H1 (cell line): Measurements from ENCODE around the gene DHRS7B. TPM values are rescaled to one million over a fixed set of nuclear protein-coding genes. Genes with fewer than 3 reads are reported as not detected.

Experiments used
- CTCF ChIA-PET: fragments of 300-600 bp; sonication (Branson Sonifier 250); formaldehyde crosslinking; loops from one replicate; lab custom pipeline; 2021; ENCODE audit not compliant: partially characterized antibody; lab: Charles Lee
- POLR2A ChIA-PET: fragments of 300-600 bp; sonication (Branson Sonifier 250); formaldehyde crosslinking; loops from one replicate; lab custom pipeline; 2021; ENCODE audit warnings: inconsistent platforms; ENCODE audit not compliant: partially characterized antibody; lab: Charles Lee
- DNase-seq, 2 experiments: peaks; one replicate each; pipeline versions ENCODE4 v3.0.0 to v3.0.0-alpha.2; 2010 to 2022; ENCODE audit warnings: low spot score in 2 of 2, low read depth in 1 of 2, mixed read lengths in 1 of 2
- FAIRE-seq: peaks from 2 replicates; lab custom pipeline; 2011; peaks lifted over from hg19 to GRCh38; lab: Jason Lieb, UNC
- H2AFZ ChIP-seq: 2 replicates; pipeline ENCODE4 v1.8.1; 2012; ENCODE audit warnings: low read length, inconsistent platforms
- H2AK5ac ChIP-seq: 2 replicates; pipeline ENCODE4 v1.6.1; 2013; ENCODE audit warnings: low read depth, low read length
- H2BK120ac ChIP-seq: replicated peaks from 2 replicates; pipeline ENCODE3; 2013; ENCODE audit warnings: low read depth, low read length, inconsistent platforms
- H2BK12ac ChIP-seq: 2 replicates; pipeline ENCODE4 v1.6.1; 2013; ENCODE audit warnings: low read depth, low read length
- H2BK15ac ChIP-seq: 2 replicates; pipeline ENCODE4 v1.6.1; 2013; ENCODE audit warnings: low read length
- H2BK20ac ChIP-seq: 2 replicates; pipeline ENCODE4 v1.6.1; 2013; ENCODE audit warnings: low read length
- H2BK5ac ChIP-seq: 2 replicates; pipeline ENCODE4 v1.6.1; 2013; ENCODE audit warnings: low read depth, low read length
- H3K14ac ChIP-seq: 2 replicates; pipeline ENCODE4 v1.6.1; 2013; ENCODE audit warnings: inconsistent platforms; ENCODE audit not compliant: insufficient read length
- H3K18ac ChIP-seq: 2 replicates; pipeline ENCODE4 v1.6.1; 2013; ENCODE audit warnings: low read length; ENCODE audit errors: extremely low read depth
- H3K23ac ChIP-seq: 2 replicates; pipeline ENCODE4 v1.6.1; 2013; ENCODE audit warnings: inconsistent platforms; ENCODE audit not compliant: insufficient read length
- H3K23me2 ChIP-seq: 2 replicates; pipeline ENCODE4 v1.6.1; 2013; ENCODE audit warnings: low read depth, low read length
- H3K27ac ChIP-seq: 2 replicates; pipeline ENCODE4 v1.6.1; 2011; ENCODE audit warnings: low read depth, low read length, inconsistent platforms
- H3K27me3 ChIP-seq, 4 experiments: replicated peaks in 1 of 4; 1 replicate in 1 of 4; 2 replicates in 3 of 4; pipeline versions ENCODE4 v1.6.1 to v1.8.1; 2011 to 2013; ENCODE audit warnings: low read length in 3 of 4, mild to moderate bottlenecking in 3 of 4, inconsistent platforms in 2 of 4, mixed read lengths in 2 of 4, moderate library complexity in 1 of 4; ENCODE audit not compliant: control insufficient read depth in 3 of 4, insufficient read depth in 3 of 4; ENCODE audit errors: extremely low read depth in 1 of 4
- H3K36me3 ChIP-seq, 4 experiments: 2 replicates each; pipeline versions ENCODE4 v1.6.1 to v1.8.1; 2011 to 2013; ENCODE audit warnings: mild to moderate bottlenecking in 4 of 4, low read length in 3 of 4, moderate library complexity in 2 of 4, control low read depth in 1 of 4, inconsistent platforms in 1 of 4; ENCODE audit not compliant: insufficient read depth in 4 of 4, control insufficient read depth in 2 of 4
- H3K4ac ChIP-seq: replicated peaks from 2 replicates; pipeline ENCODE3; 2013; ENCODE audit warnings: low read length, low read depth, mixed read lengths, inconsistent platforms; ENCODE audit not compliant: insufficient read length
- H3K4me1 ChIP-seq, 4 experiments: replicated peaks in 1 of 4; 1 replicate in 1 of 4; 2 replicates in 3 of 4; pipeline versions ENCODE4 v1.6.1 to v1.8.1; 2011 to 2013; ENCODE audit warnings: low read length in 3 of 4, inconsistent platforms in 2 of 4, mixed read lengths in 1 of 4; ENCODE audit not compliant: insufficient read depth in 4 of 4, control insufficient read depth in 3 of 4
- H3K4me2 ChIP-seq, 2 experiments: 2 replicates each; pipeline versions ENCODE4 v1.6.1 to v1.8.1; 2011 to 2013; ENCODE audit warnings: low read depth in 2 of 2, low read length in 2 of 2, control low read depth in 1 of 2, inconsistent platforms in 1 of 2, mild to moderate bottlenecking in 1 of 2; ENCODE audit not compliant: insufficient read depth in 1 of 2
- H3K4me3 ChIP-seq, 4 experiments: fragments of 200-600, 300-600 bp in 1 of 4; sonication (generic), shearing (Covaris generic), sonication (Bioruptor Twin) in 1 of 4; 2 replicates each; pipeline versions ENCODE4 v1.5.1 to v1.8.1; 2011 to 2016; ENCODE audit warnings: low read length in 4 of 4, low read depth in 3 of 4, control low read depth in 2 of 4, inconsistent platforms in 2 of 4, mild to moderate bottlenecking in 2 of 4, mixed read lengths in 1 of 4, moderate library complexity in 1 of 4; ENCODE audit not compliant: insufficient read depth in 2 of 4; ENCODE audit errors: extremely low read depth in 1 of 4
- H3K56ac ChIP-seq: replicated peaks from 2 replicates; pipeline ENCODE3; 2013; ENCODE audit warnings: low read depth, mild to moderate bottlenecking, mixed read lengths, low read length, inconsistent platforms; ENCODE audit not compliant: insufficient read length
- H3K79me1 ChIP-seq: 2 replicates; pipeline ENCODE4 v1.6.1; 2013; ENCODE audit warnings: low read depth, low read length, control low read depth
- H3K79me2 ChIP-seq, 2 experiments: 2 replicates each; pipeline versions ENCODE4 v1.6.1 to v1.8.1; 2012 to 2013; ENCODE audit warnings: low read length in 2 of 2, mild to moderate bottlenecking in 2 of 2, inconsistent platforms in 1 of 2; ENCODE audit not compliant: insufficient read depth in 2 of 2, control insufficient read depth in 1 of 2
- H3K9ac ChIP-seq, 4 experiments: replicated peaks in 1 of 4; 1 replicate in 1 of 4; 2 replicates in 3 of 4; pipeline versions ENCODE4 v1.6.1 to v1.8.1; 2011 to 2013; ENCODE audit warnings: low read depth in 3 of 4, low read length in 3 of 4, control low read depth in 2 of 4, mild to moderate bottlenecking in 2 of 4, moderate library complexity in 2 of 4, inconsistent platforms in 1 of 4; ENCODE audit errors: extremely low read depth in 1 of 4
- H3K9me3 ChIP-seq, 2 experiments: 2 replicates each; pipeline versions ENCODE4 v1.6.1 to v1.8.1; 2012 to 2013; ENCODE audit warnings: mild to moderate bottlenecking in 2 of 2, moderate library complexity in 2 of 2, control low read depth in 1 of 2, inconsistent platforms in 1 of 2, low read depth in 1 of 2, low read length in 1 of 2, mixed read lengths in 1 of 2; ENCODE audit not compliant: insufficient read depth in 2 of 2
- H4K20me1 ChIP-seq, 2 experiments: replicated peaks in 1 of 2; 2 replicates each; pipeline versions ENCODE3 to v1.8.1; 2011 to 2013; ENCODE audit warnings: inconsistent platforms in 2 of 2, low read length in 2 of 2, mild to moderate bottlenecking in 1 of 2; ENCODE audit not compliant: insufficient read depth in 2 of 2, control insufficient read depth in 1 of 2
- H4K5ac ChIP-seq: 2 replicates; pipeline ENCODE4 v1.6.1; 2013; ENCODE audit warnings: low read length, low read depth, mixed read lengths, inconsistent platforms; ENCODE audit not compliant: insufficient read length
- H4K8ac ChIP-seq: 2 replicates; pipeline ENCODE4 v1.8.0; 2013; ENCODE audit warnings: mild to moderate bottlenecking, moderate library complexity, low read length, inconsistent platforms; ENCODE audit not compliant: insufficient read depth; ENCODE audit errors: extremely low read depth
- H4K91ac ChIP-seq: replicated peaks from 2 replicates; pipeline ENCODE3; 2013; ENCODE audit warnings: low read length, mixed read lengths, inconsistent platforms; ENCODE audit not compliant: insufficient read length
- BCL11A ChIP-seq, 2 experiments: IDR thresholded peaks; one replicate each; pipeline ENCODE4 v1.6.1; 2011; ENCODE audit warnings: low read depth in 2 of 2, low read length in 2 of 2, mild to moderate bottlenecking in 2 of 2
- BRCA1 ChIP-seq: IDR thresholded peaks from 2 replicates; pipeline ENCODE4 v1.6.1; 2012; ENCODE audit warnings: low read depth, low read length, improper control_type of control experiment
- CBX5 ChIP-seq: fragments of 300-800, 300-1000 bp; sonication (generic); IDR thresholded peaks from 2 replicates; pipeline ENCODE4 v1.7.1; 2016; ENCODE audit warnings: antibody characterized with exemption, low read length, low read depth
- CTBP2 ChIP-seq: IDR thresholded peaks from 2 replicates; pipeline ENCODE4 v1.7.0; 2011; ENCODE audit warnings: borderline replicate concordance, mild to moderate bottlenecking, moderate library complexity, mixed read lengths, low read length; ENCODE audit not compliant: insufficient read depth, insufficient read length
- CTCF ChIP-seq, 3 experiments: IDR thresholded peaks; 1 replicate in 2 of 3; 2 replicates in 1 of 3; pipeline versions ENCODE4 v1.5.1 to v1.6.1; 2011; ENCODE audit warnings: low read length in 3 of 3, mild to moderate bottlenecking in 3 of 3, inconsistent platforms in 2 of 3, low read depth in 1 of 3, moderate library complexity in 1 of 3; ENCODE audit not compliant: insufficient read depth in 1 of 3; ENCODE audit errors: control extremely low read depth in 1 of 3
- NRF1 ChIP-seq: IDR thresholded peaks from 2 replicates; pipeline ENCODE4 v1.6.1; 2011; ENCODE audit warnings: mild to moderate bottlenecking, low read depth, low read length, improper control_type of control experiment
- POLR2A ChIP-seq, 2 experiments: IDR thresholded peaks; 1 replicate in 1 of 2; 2 replicates in 1 of 2; pipeline ENCODE4 v1.6.1; 2011; ENCODE audit warnings: low read depth in 2 of 2, low read length in 2 of 2, mild to moderate bottlenecking in 2 of 2; ENCODE audit errors: control extremely low read depth in 1 of 2
- POU5F1 ChIP-seq: IDR thresholded peaks from 2 replicates; pipeline ENCODE4 v1.6.1; 2011; ENCODE audit warnings: low read depth, mild to moderate bottlenecking, low read length, moderate library complexity
- SIRT6 ChIP-seq: IDR thresholded peaks from one replicate; pipeline ENCODE4 v1.7.1; 2012; ENCODE audit warnings: low read length, inconsistent platforms
- WGBS, 2 experiments: shearing (Covaris generic) in 1 of 2; methylation state at CpG; one replicate each; pipeline versions ENCODE4 v1.1.6 to v1.1.7; 2013 to 2015; ENCODE audit warnings: low lambda C conversion rate in 2 of 2, mixed read lengths in 2 of 2, inconsistent platforms in 1 of 2, low coverage in 1 of 2, missing lambda C conversion rate in 1 of 2; ENCODE audit not compliant: insufficient replicate concordance in 2 of 2, insufficient coverage in 1 of 2, insufficient read length in 1 of 2; ENCODE audit errors: extremely low coverage in 1 of 2, missing lambda C conversion rate in 1 of 2; 5-methylcytosine and 5-hydroxymethylcytosine counted together
- polyA plus RNA-seq, 7 experiments: library from polyadenylated mRNA; depleted of rRNA in 3 of 7; stranded (reverse) in 5 of 7; unstranded in 2 of 7; fragments of >200 nt in 5 of 7; fragments of 200-250 nt in 2 of 7; gene quantifications; 1 replicate in 5 of 7; 2 replicates in 1 of 7; 4 replicates in 1 of 7; pipeline versions ENCODE4 v1.2.1 to v1.2.3, GENCODE V29; 2011 to 2013; ENCODE audit warnings: missing spikeins in 2 of 7, mixed read lengths in 2 of 7
- total RNA-seq: library from RNA; stranded (reverse); fragmentation: NEBNext Ultra II Directional; extraction: Animal tissue kit (Norgen Biotek cat#: 25700); gene quantifications from 2 replicates; pipeline ENCODE4 v1.2.1, GENCODE V29; 2021
- TF ChIP-seq, protein P1 (sequence below): IDR thresholded peaks from 2 replicates; pipeline ENCODE4 v1.6.1; 2012; ENCODE audit warnings: low read length, inconsistent platforms

DHRS7B gene
- total and polyA plus RNA-seq, 2 of the 8 experiments (the other 6 are each of a cell fraction or from before 2014, with no cell fraction given) = 11.0 to 27.9 TPM

- FAIRE-seq = no peak
- H2AFZ ChIP-seq = no peak overlapping the region
- no peak overlapping the region for H4K5ac ChIP-seq
- ChIA-PET POLR2A (interaction anchor here (2.3 kb wide), 1 partner anchor 20 kb away, joined by 5 read pairs; no protein-coding TSS in a partner anchor), CTCF (interaction anchor here (1.1 to 2.9 kb wide), 2 partner anchors 9 to 14 kb away, joined by 3 to 16 read pairs; no protein-coding TSS in a partner anchor)
- no peak overlapping the region for H2BK20ac ChIP-seq
- H2BK120ac ChIP-seq = no peak overlapping the region
- H3K79me2 ChIP-seq = no peaks in the 10 kb centered on the region
- H3K4me1 ChIP-seq = no peaks in the 10 kb centered on the region
- H3K27me3 ChIP-seq = no peaks in the 10 kb centered on the region
- H3K36me3 ChIP-seq = no peaks in the 10 kb centered on the region
- no peak overlapping the region for H2BK12ac ChIP-seq
- 77% methylated on average over 6 of the region's 6 CpGs; no CpG with 5 or more reads in 1 of the 2 experiments for WGBS, 2 experiments
- H3K56ac ChIP-seq = no peak overlapping the region
- no peak overlapping the region for H4K91ac ChIP-seq
- no peak overlapping the region for H3K27ac ChIP-seq
- no peak overlapping the region for H3K4me2 ChIP-seq
- H3K4me3 ChIP-seq = no peak overlapping the region
- no peak overlapping the region for H4K8ac ChIP-seq
- peaks cover 9% of the 10 kb centered on the region; the same call in 1 of the 2 replicates for H3K23me2 ChIP-seq
- H3K9me3 ChIP-seq = 0 out of 4 replicates have a peak, but pooled peaks cover 0 to 2% of the 10 kb centered on the region in 2 experiments
- H4K20me1 ChIP-seq = peaks cover 0 to 4% of the 10 kb centered on the region in 2 experiments
- no peak overlapping the region for H2BK15ac ChIP-seq
- H3K79me1 ChIP-seq = no peaks in the 10 kb centered on the region
- DNase-seq = no peak
- H3K18ac ChIP-seq = no peak overlapping the region
- H3K9ac ChIP-seq = no peak overlapping the region
- no peak overlapping the region for H2BK5ac ChIP-seq
- no peak overlapping the region for H3K14ac ChIP-seq
- H3K23ac ChIP-seq = no peak overlapping the region
- H2AK5ac ChIP-seq = no peak overlapping the region
- no peak overlapping the region for H3K4ac ChIP-seq
- TF ChIP-seq POU5F1 (no peak), SIRT6 (no peak), CTBP2 (no peak), POLR2A (IDR thresholded peaks at IDR 0.05; ENCODE audit: control extremely low read depth in 1 of 2, low read depth in 2 of 2, low read length in 2 of 2) (no peak), NRF1 (no peak), BCL11A (IDR thresholded peaks at IDR 0.05; ENCODE audit: low read depth in 2 of 2, low read length in 2 of 2) (no peak), CTCF (IDR thresholded peaks at IDR 0.05; ENCODE audit: control extremely low read depth in 1 of 3, insufficient read depth in 1 of 3, low read depth in 1 of 3, low read length in 3 of 3) (no peak), CBX5 (no peak), BRCA1 (no peak)
- TF ChIP-seq, protein P1, sequence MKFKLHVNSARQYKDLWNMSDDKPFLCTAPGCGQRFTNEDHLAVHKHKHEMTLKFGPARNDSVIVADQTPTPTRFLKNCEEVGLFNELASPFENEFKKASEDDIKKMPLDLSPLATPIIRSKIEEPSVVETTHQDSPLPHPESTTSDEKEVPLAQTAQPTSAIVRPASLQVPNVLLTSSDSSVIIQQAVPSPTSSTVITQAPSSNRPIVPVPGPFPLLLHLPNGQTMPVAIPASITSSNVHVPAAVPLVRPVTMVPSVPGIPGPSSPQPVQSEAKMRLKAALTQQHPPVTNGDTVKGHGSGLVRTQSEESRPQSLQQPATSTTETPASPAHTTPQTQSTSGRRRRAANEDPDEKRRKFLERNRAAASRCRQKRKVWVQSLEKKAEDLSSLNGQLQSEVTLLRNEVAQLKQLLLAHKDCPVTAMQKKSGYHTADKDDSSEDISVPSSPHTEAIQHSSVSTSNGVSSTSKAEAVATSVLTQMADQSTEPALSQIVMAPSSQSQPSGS = no peak
Observed at GRCh38 chr17:21231533-21231932, 104.8 kb downstream of the DHRS7B start.
